ENCODE measurements around the gene TMA7. TPM values are rescaled to one million over a fixed set of nuclear protein-coding genes. Genes with fewer than 3 reads are reported as not detected.

Gene TMA7
- total and polyA plus RNA-seq, 2 of the 13 experiments (the other 11 are each of a cell fraction or from before 2014, with no cell fraction given): 100 to 486 TPM

- intact Hi-C loops (cut with micrococcal nuclease; ENCODE audit: unreplicated experiment) (no loop called here), in situ Hi-C loops (cut with HindIII; ENCODE audit: extremely low pct_ligation_motif_present, low pct_unique_long_range_greater_than_20kb) (no loop called here)
- Histone ChIP-seq H3K4me2 (ENCODE audit: low read depth, low read length) (no peak overlapping the region), H2AFZ (ENCODE audit: low read length) (no peak overlapping the region), H3K4me3 (replicated peaks in 1 of 3; ENCODE audit: insufficient read depth in 1 of 3, low read depth in 2 of 3, low read length in 3 of 3) (no peak overlapping the region), H3K36me3 (replicated peaks in 1 of 2; ENCODE audit: control insufficient read depth in 1 of 2, insufficient read depth in 2 of 2, low read length in 2 of 2) (peaks cover 82 to 100% of the 10 kb centered on the region in 2 experiments), H3K4me1 (ENCODE audit: insufficient read depth, low read length) (no peaks in the 10 kb centered on the region), H3K27me3 (ENCODE audit: control insufficient read depth in 1 of 2, insufficient read depth in 2 of 2, low read length in 2 of 2) (no peaks in the 10 kb centered on the region), H3K27ac (ENCODE audit: extremely low read length, insufficient read depth, low read length) (no peak overlapping the region), H3K9me3 (ENCODE audit: low read length) (no peaks in the 10 kb centered on the region), H4K20me1 (ENCODE audit: insufficient read depth, low read length) (peaks cover 11% of the 10 kb centered on the region; the same call in 1 of the 2 replicates), H3K79me2 (ENCODE audit: insufficient read depth, low read length) (no peaks in the 10 kb centered on the region), H3K9ac (ENCODE audit: insufficient read depth, low read depth, low read length) (no peak overlapping the region)
- DNase-seq (ENCODE audit: low spot score): no peak
- ChIA-PET POLR2A (interaction anchor here (0.7 to 11.1 kb wide), 2 partner anchors 11 to 16 kb away, joined by 3 to 130 read pairs; partner anchors contain the start of gene PLXNB1), CTCF (ENCODE audit: low intra/inter-chr PET ratio, low total read pairs) (interaction anchor here (2.7 to 4.1 kb wide), 2 partner anchors 19 to 21 kb away, joined by 9 to 25 read pairs; no protein-coding TSS in a partner anchor)
- no peak for FAIRE-seq
- no TSS peak for BruUV-seq (replicated peaks)
- ATAC-seq: no peak
- 97% methylated on average over 12 of the region's 25 CpGs for WGBS (ENCODE audit: low lambda C conversion rate)
- TF ChIP-seq JDP2 (CRISPR knock-in tag; IDR thresholded peaks at IDR 0.05; ENCODE audit: borderline replicate concordance) (no peak), PRDM10 (CRISPR knock-in tag; IDR thresholded peaks at IDR 0.05; ENCODE audit: low read depth) (no peak), NFATC3 (CRISPR knock-in tag; IDR thresholded peaks at IDR 0.05) (no peak), NCOA5 (CRISPR knock-in tag; IDR thresholded peaks at IDR 0.05) (no peak), USF2 (IDR thresholded peaks at IDR 0.05; ENCODE audit: low read depth, low read length) (no peak), USF2 (CRISPR knock-in tag; IDR thresholded peaks at IDR 0.05; ENCODE audit: borderline replicate concordance) (no peak), ZNF513 (CRISPR knock-in tag; conservative IDR thresholded peaks at IDR 0.05) (no peak), NCOR1 (IDR thresholded peaks at IDR 0.05; ENCODE audit: borderline replicate concordance, low read length) (no peak), CBX5 (CRISPR knock-in tag; IDR thresholded peaks at IDR 0.05; ENCODE audit: borderline replicate concordance) (no peak), ZNF446 (CRISPR knock-in tag; IDR thresholded peaks at IDR 0.05) (no peak), JUND (CRISPR knock-in tag; IDR thresholded peaks at IDR 0.05) (no peak), MAZ (IDR thresholded peaks at IDR 0.05; ENCODE audit: borderline replicate concordance, low read depth, low read length) (no peak), MAZ (CRISPR knock-in tag; IDR thresholded peaks at IDR 0.05; ENCODE audit: low read depth) (peak; percentile 12; the same call in 1 of the 2 replicates), ELF3 (CRISPR knock-in tag; IDR thresholded peaks at IDR 0.05) (no peak), HNRNPLL (IDR thresholded peaks at IDR 0.05; ENCODE audit: low read depth, low read length, poor library complexity, severe bottlenecking) (no peak), ZNF615 (CRISPR knock-in tag; IDR thresholded peaks at IDR 0.05; ENCODE audit: borderline replicate concordance) (no peak), ZNF792 (CRISPR knock-in tag; IDR thresholded peaks at IDR 0.05) (no peak)
Observed at GRCh38 chr3:48414376-48415250, 25.4 kb upstream of the TMA7 start.
